ENCODE data around the gene NR2E3. TPM values are rescaled to one million over a fixed set of nuclear protein-coding genes. Genes with fewer than 3 reads are reported as not detected.

NR2E3 gene
- total RNA-seq, 1 donor from 2014 or later, result not detected

- no peak for DNase-seq (ENCODE audit: low read depth)
- Histone ChIP-seq H3K36me3 (ENCODE audit: control insufficient read depth, insufficient read depth, low read length) (no peaks in the 10 kb centered on the region), H3K27me3 (ENCODE audit: control insufficient read depth, insufficient read depth, low read length) (no peaks in the 10 kb centered on the region), H3K4me3 (ENCODE audit: low read depth, low read length) (no peak overlapping the region)
- TF ChIP-seq CTCF (IDR thresholded peaks at IDR 0.05; ENCODE audit: insufficient read depth, low read length, poor library complexity, severe bottlenecking), result no peak
These were observed 23.7 kb upstream of the NR2E3 start for GRCh38 chr15:71786673-71787072.

GRCh38 chr15:71788646-71789579 lies 21.4 kb upstream of the NR2E3 start:
- H3K27me3 ChIP-seq (ENCODE audit: control insufficient read depth, insufficient read depth, low read length), result no peaks in the 10 kb centered on the region
- H3K36me3 ChIP-seq (ENCODE audit: control insufficient read depth, insufficient read depth, low read length), result no peaks in the 10 kb centered on the region
- no peak for TF ChIP-seq CTCF (IDR thresholded peaks at IDR 0.05; ENCODE audit: insufficient read depth, low read length, poor library complexity, severe bottlenecking)
- no peak overlapping the region for H3K4me3 ChIP-seq (ENCODE audit: low read depth, low read length)
- no peak for DNase-seq (ENCODE audit: low read depth)

- H3K36me3 ChIP-seq (ENCODE audit: control insufficient read depth, insufficient read depth, low read length), result no peaks in the 10 kb centered on the region
- DNase-seq (ENCODE audit: low read depth), result no peak
- no peaks in the 10 kb centered on the region for H3K27me3 ChIP-seq (ENCODE audit: control insufficient read depth, insufficient read depth, low read length)
- no peak overlapping the region for H3K4me3 ChIP-seq (ENCODE audit: low read depth, low read length)
- TF ChIP-seq CTCF (IDR thresholded peaks at IDR 0.05; ENCODE audit: insufficient read depth, low read length, poor library complexity, severe bottlenecking), result no peak
These were observed 20.7 kb upstream of the NR2E3 start for GRCh38 chr15:71789616-71790015.

- no peak for TF ChIP-seq CTCF (IDR thresholded peaks at IDR 0.05; ENCODE audit: insufficient read depth, low read length, poor library complexity, severe bottlenecking)
- no peak for DNase-seq (ENCODE audit: low read depth)
- Histone ChIP-seq H3K36me3 (ENCODE audit: control insufficient read depth, insufficient read depth, low read length) (no peaks in the 10 kb centered on the region), H3K4me3 (ENCODE audit: low read depth, low read length) (no peak overlapping the region), H3K27me3 (ENCODE audit: control insufficient read depth, insufficient read depth, low read length) (no peaks in the 10 kb centered on the region)
These were observed 20.3 kb upstream of the NR2E3 start for GRCh38 chr15:71790081-71790480.

- H3K4me3 ChIP-seq (ENCODE audit: low read depth, low read length), result no peak overlapping the region
- DNase-seq (ENCODE audit: low read depth), result no peak
- no peaks in the 10 kb centered on the region for H3K36me3 ChIP-seq (ENCODE audit: control insufficient read depth, insufficient read depth, low read length)
- H3K27me3 ChIP-seq (ENCODE audit: control insufficient read depth, insufficient read depth, low read length), result no peaks in the 10 kb centered on the region
- TF ChIP-seq CTCF (IDR thresholded peaks at IDR 0.05; ENCODE audit: insufficient read depth, low read length, poor library complexity, severe bottlenecking), result no peak
These were observed 18.4 kb upstream of the NR2E3 start for GRCh38 chr15:71791975-71792374.
